D721Med (cell line): ENCODE measurements around the gene PYHIN1.

ENCODE experiments used
- DNase-seq: peaks from one replicate; pipeline ENCODE4 v3.0.0; 2011; ENCODE audit warnings: low spot score; ENCODE audit not compliant: insufficient read length
- FAIRE-seq: peaks from 2 replicates; lab custom pipeline; 2011; peaks lifted over from hg19 to GRCh38; lab: Jason Lieb, UNC
- TF ChIP-seq, protein P1 (sequence below): IDR thresholded peaks from 2 replicates; pipeline ENCODE4 v1.5.1; 2012; ENCODE audit warnings: mild to moderate bottlenecking, control low read depth; ENCODE audit not compliant: insufficient read depth; ENCODE audit errors: missing control alignments

PYHIN1 gene

DNA sequence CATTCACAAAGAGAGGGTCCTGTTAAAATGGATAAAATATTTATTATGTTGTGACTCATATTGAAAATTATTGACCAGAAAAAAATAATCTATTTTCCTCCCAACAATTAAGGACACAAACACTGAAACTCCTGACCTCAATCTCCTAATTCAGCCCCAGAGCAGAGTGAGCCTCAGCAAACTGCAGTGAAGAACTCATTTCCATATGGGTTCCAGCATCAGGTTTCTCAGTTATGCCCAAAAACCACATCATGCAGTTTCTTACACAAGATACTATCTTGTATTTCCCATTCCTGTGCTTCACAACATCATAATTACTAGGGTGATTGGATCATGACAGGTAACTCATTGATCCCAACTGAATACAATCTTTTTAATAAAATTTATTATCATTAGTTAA lies 15.4 kb downstream of the PYHIN1 start:
- FAIRE-seq: no peak

DNA sequence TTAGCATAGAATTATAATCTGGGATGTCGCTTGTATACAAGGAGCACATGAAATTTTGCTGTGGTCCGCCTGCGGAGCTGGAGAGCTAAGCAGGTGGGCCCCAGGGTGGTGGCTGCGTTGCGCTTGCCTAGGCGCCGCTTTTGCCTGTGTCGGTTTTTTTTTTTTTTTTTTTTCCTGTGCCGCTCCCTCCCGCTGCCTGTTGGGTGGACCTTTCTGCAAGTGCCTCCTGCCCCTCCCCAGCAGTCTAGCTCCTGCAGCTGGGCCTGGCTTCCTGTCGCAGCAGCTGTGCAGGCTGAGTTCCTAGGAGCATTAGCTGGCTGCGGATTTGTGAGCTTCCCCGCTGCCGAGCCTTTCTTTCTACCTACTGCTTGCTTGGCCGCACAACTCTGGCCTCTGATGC lies 20.6 kb downstream of the PYHIN1 start:
- FAIRE-seq (no peak), DNase-seq (no peak)
- TF ChIP-seq, protein P1, sequence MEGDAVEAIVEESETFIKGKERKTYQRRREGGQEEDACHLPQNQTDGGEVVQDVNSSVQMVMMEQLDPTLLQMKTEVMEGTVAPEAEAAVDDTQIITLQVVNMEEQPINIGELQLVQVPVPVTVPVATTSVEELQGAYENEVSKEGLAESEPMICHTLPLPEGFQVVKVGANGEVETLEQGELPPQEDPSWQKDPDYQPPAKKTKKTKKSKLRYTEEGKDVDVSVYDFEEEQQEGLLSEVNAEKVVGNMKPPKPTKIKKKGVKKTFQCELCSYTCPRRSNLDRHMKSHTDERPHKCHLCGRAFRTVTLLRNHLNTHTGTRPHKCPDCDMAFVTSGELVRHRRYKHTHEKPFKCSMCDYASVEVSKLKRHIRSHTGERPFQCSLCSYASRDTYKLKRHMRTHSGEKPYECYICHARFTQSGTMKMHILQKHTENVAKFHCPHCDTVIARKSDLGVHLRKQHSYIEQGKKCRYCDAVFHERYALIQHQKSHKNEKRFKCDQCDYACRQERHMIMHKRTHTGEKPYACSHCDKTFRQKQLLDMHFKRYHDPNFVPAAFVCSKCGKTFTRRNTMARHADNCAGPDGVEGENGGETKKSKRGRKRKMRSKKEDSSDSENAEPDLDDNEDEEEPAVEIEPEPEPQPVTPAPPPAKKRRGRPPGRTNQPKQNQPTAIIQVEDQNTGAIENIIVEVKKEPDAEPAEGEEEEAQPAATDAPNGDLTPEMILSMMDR: no peak

More for the DNA sequence above, 15.4 kb downstream of the PYHIN1 start:
- TF ChIP-seq, protein P1: no peak
- no peak for DNase-seq

DNA sequence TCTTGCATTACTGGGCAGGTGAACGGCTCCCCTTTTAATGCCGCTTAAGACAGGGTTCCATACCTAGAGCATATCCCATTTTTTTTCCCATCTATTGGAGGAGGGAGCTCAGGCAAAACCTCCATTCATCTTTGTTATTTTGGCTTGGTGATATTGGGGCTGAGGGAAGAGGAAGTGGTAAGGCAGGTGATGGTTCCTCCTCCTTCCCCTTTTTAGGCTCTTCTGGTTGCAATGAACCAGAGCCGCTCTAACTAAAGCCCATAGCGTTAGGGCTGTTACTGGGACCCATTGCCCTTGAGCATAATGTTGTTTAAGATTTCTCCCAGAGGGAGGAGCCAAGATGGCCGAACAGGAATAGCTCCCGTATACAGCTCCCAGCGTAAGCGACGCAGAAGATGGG lies 21.1 kb downstream of the PYHIN1 start:
- FAIRE-seq (no peak), DNase-seq (no peak)
- TF ChIP-seq, protein P1: no peak

DNA sequence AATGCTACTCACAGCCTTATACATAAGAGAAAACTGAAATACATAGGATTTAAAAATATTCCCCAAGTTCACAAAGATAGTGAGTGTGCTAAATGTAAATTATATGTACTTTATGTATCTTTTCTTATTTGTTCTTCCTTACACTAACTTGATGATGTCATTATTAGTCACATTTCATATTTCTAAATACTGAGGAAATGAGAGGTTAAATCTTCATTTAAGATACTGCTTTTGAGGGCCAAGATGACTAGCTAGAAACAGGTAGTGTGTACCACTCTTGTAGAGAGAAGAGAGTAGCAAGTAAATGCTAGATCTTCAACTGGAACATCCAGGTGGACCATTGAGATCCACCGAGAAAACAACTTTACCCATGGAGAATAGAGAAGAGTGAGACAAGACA lies 29.8 kb downstream of the PYHIN1 start:
- TF ChIP-seq, protein P1: no peak
- FAIRE-seq (no peak), DNase-seq (no peak)

DNA sequence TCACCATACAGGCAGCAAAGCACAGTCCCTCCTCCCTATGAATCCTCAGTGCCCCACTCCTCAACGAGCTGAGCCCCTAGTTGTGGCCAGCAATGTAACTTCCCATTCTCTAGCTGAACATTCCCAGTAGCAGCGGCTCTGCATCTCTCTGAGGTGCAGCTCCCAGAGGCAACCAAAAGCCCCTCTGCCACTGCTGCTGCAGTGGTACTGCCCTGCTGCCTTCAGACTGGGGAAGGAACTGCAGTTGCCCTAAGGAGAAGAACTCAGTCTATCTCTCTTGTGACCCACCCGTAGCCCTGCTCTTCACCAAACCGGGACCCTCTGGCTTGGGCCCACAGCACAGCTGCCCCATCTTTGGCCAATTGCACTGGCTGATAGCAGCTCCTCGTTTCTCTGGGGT lies 31.6 kb downstream of the PYHIN1 start:
- TF ChIP-seq, protein P1: no peak

DNA sequence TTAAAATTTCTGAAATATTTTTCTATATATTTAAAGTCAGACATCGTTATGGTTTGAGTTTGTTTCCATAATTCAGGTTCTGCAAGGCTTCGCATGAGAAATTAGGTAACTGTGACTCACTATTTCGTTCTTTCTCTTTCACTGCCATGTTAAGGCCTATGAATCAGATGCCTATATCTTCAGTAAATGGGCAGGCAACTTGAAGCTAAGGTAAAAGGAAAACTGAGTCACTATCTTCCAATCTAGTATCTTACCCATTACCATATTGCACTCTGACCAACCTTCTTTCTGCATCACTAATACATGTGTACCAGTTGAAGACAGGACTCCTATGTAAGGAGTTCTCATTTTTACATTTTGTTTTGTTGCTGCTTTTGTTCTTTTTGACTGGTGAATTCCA lies 37.8 kb downstream of the PYHIN1 start:
- FAIRE-seq (no peak), DNase-seq (no peak)
- TF ChIP-seq, protein P1: no peak

More for the DNA sequence above, 31.6 kb downstream of the PYHIN1 start:
- FAIRE-seq: no peak
- no peak for DNase-seq

DNA sequence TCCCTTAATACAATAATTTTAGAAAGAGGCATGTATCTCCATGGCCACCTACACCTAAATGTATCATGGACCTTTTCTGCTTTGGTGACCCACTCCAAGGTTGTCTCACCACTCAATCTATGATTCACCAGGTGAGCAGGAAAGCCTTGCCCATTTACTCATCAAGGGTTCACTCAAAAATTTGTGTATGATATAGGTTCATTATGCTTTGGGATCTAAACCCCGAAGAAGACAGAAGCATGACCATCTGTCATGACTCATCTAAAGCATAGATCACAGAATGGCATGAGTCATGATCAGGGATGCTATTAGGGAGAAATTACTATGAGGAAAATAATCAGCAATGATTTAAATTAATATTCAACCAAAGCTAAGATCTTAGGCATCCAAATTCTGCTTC lies 38.5 kb downstream of the PYHIN1 start:
- TF ChIP-seq, protein P1: no peak
- no peak for FAIRE-seq
- no peak for DNase-seq
